Fibroblast of lung (primary cell): ENCODE results near the gene TMPRSS13.

Experiments used
- CTCF ChIP-seq, 2 donors: IDR thresholded peaks in 1 of 2; conservative IDR thresholded peaks in 1 of 2; 1 replicate in 1 of 2; 2 replicates in 1 of 2; pipeline ENCODE4 v1.5.1; 2011 to 2012; ENCODE audit warnings: low read length in 2 of 2, control low read depth in 1 of 2, inconsistent platforms in 1 of 2, low read depth in 1 of 2, mild to moderate bottlenecking in 1 of 2
- EZH2 ChIP-seq: IDR thresholded peaks from 2 replicates; pipeline ENCODE4 v1.5.1; 2012; ENCODE audit warnings: low read length, control low read depth, mild to moderate bottlenecking; ENCODE audit errors: missing control alignments

- TF ChIP-seq EZH2 (no peak), CTCF (conservative IDR thresholded peaks at IDR 0.05 in 1 of 2, IDR thresholded peaks at IDR 0.05 in 1 of 2; ENCODE audit: low read depth in 1 of 2, low read length in 2 of 2) (no peak)
Observed at GRCh38 chr11:117891362-117891761, 37.8 kb downstream of the TMPRSS13 start.
